GM18499 (cell line): Measurements from ENCODE around the gene ZNF442.
"Not testable (repeated sequence)": the region's sequence is repeated elsewhere in the genome, so short reads cannot be mapped to it uniquely, and the experiment has no call there.

ENCODE experiments used
- ATAC-seq: cut with Tn5 transposase; IDR thresholded peaks from one replicate; pipeline ENCODE4 v1.9.1; 2021; ENCODE audit warnings: moderate number of reproducible peaks; ENCODE audit not compliant: insufficient read depth, unreplicated experiment

Gene ZNF442

GRCh38 chr19:12365236-12366162 lies at the start of gene ZNF442:
TSS of gene ZNF442 (minus strand) at chr19:12365683. CDS start at chr19:12363631, 2,052 bp downstream.
- peak; percentile 60 for ATAC-seq

GRCh38 chr19:12411893-12412292 lies 46.4 kb upstream of the ZNF442 start:
- ATAC-seq, result no peak

GRCh38 chr19:12400633-12401502 lies 35.4 kb upstream of the ZNF442 start, which contains the start of gene ZNF799:
TSS of gene ZNF799 (minus strand) at chr19:12401271. CDS start at chr19:12401070, 201 bp downstream.
- peak; percentile 60 for ATAC-seq

- peak; percentile 26 for ATAC-seq
Observed at GRCh38 chr19:12399901-12400632, 34.6 kb upstream of the ZNF442 start.

GRCh38 chr19:12391148-12391547 lies 25.7 kb upstream of the ZNF442 start:
- not testable (repeated sequence) for ATAC-seq

GRCh38 chr19:12386365-12386764 lies 20.9 kb upstream of the ZNF442 start:
- not testable (repeated sequence) for ATAC-seq

GRCh38 chr19:12380444-12380737 lies 14.9 kb upstream of the ZNF442 start:
- ATAC-seq, result no peak

GRCh38 chr19:12379732-12380443 lies 14.4 kb upstream of the ZNF442 start:
- no peak for ATAC-seq

GRCh38 chr19:12374026-12374425 lies 8.5 kb upstream of the ZNF442 start:
- no peak for ATAC-seq

GRCh38 chr19:12364391-12365235 lies 870 bp downstream of the ZNF442 start:
- ATAC-seq, result no peak

- ATAC-seq, result not testable (repeated sequence)
Observed at GRCh38 chr19:12362236-12362635, 3.2 kb downstream of the ZNF442 start.

- no peak for ATAC-seq
Observed at GRCh38 chr19:12353375-12353774, 12.1 kb downstream of the ZNF442 start.

- no peak for ATAC-seq
Observed at GRCh38 chr19:12350890-12351197, 14.6 kb downstream of the ZNF442 start.

- no peak for ATAC-seq
Observed at GRCh38 chr19:12350185-12350889, 15.1 kb downstream of the ZNF442 start.

GRCh38 chr19:12346896-12347295 lies 18.6 kb downstream of the ZNF442 start:
- no peak for ATAC-seq

- no peak for ATAC-seq
Observed at GRCh38 chr19:12345197-12345596, 20.3 kb downstream of the ZNF442 start.

GRCh38 chr19:12333162-12334159 lies 32.0 kb downstream of the ZNF442 start, which contains the start of gene ZNF563:
TSS of gene ZNF563 (minus strand) at chr19:12333633. CDS start at chr19:12333482, 151 bp downstream.
- peak; percentile 69 for ATAC-seq
